ENCODE results near the gene PRDX1.

- TF ChIP-seq CTCF (IDR thresholded peaks at IDR 0.05; ENCODE audit: control extremely low read depth in 1 of 3, insufficient read depth in 1 of 3, low read depth in 1 of 3, low read length in 3 of 3) (no peak), EP300 (IDR thresholded peaks at IDR 0.05; ENCODE audit: borderline replicate concordance in 1 of 2, low read depth in 2 of 2, low read length in 2 of 2) (no peak), CHD1 (IDR thresholded peaks at IDR 0.05; ENCODE audit: low read depth, low read length) (no peak), EZH2 (IDR thresholded peaks at IDR 0.05; ENCODE audit: low read depth, low read length, severe bottlenecking) (no peak)
Measured at GRCh38 chr1:45501505-45501859, 20.2 kb downstream of the PRDX1 start.

Data from H1 (cell line).